Right lobe of liver (tissue), 4 donors: ENCODE data around the gene PLSCR1.

ENCODE experiments used
- POLR2A ChIP-seq: fragments of 450-650 bp; IDR thresholded peaks from one replicate; pipeline ENCODE4 v1.6.1; 2017; ENCODE audit warnings: antibody characterized with exemption, mild to moderate bottlenecking
- TF ChIP-seq, protein P1 (sequence below), 4 donors: fragments of 200-600 bp in 3 of 4; fragments of 450-650 bp in 1 of 4; IDR thresholded peaks; one replicate each; pipeline versions ENCODE4 v1.5.1 to v1.8.0; 2016 to 2022; ENCODE audit warnings: antibody characterized with exemption in 4 of 4, mild to moderate bottlenecking in 2 of 4
- donor health status: DM: no; HTN: no; CAD: no.
- donor health status: DM: no; HTN: no; CAD: no.
- donor health status: DM: no; HTN: yes; CAD: no.

DNA sequence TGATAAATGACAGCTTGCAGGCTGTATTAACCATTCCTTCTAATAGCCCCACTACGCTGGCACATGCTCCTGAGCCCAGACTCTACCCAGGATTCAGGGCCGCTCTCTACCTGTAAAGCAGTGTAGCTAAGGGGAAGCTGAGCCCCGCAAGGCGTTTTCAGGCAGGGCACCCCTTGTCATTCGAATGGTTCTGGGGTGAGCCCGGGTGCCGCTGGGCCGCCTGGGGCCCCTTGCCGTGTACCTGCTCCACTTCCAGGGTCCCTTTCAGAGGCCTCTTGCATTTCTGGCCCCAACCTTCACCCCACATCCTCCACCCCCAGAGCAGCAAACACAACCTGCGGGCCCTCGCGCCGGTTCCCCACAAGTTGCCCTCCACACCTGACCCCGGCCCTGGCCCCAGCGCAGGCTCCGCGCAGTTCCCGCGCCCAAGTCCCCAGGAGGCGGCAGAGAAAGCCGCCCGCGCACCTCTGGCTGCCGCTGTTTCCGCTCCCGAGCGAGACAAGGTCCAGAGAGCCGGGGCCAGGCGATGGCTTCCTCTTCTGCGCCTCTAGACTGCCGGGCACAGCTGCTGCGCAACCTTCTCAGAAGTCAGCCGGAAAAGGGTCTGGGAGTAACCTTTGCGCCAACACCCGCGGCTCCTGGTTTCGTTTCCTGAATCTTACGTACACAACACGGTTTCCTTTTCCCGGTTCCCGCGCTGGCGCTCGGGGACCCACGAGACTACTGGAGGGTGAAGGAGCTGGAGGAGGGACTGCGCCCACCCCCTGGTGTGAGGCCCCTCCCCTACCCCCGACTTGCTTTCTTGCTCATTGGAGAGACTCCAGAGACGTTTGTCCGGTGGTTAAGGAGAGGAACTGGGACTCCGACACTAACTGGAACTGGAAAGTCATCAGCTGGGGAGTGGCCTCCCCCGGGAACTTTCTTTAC lies at the start of gene PLSCR1:
- TF ChIP-seq, protein P1, sequence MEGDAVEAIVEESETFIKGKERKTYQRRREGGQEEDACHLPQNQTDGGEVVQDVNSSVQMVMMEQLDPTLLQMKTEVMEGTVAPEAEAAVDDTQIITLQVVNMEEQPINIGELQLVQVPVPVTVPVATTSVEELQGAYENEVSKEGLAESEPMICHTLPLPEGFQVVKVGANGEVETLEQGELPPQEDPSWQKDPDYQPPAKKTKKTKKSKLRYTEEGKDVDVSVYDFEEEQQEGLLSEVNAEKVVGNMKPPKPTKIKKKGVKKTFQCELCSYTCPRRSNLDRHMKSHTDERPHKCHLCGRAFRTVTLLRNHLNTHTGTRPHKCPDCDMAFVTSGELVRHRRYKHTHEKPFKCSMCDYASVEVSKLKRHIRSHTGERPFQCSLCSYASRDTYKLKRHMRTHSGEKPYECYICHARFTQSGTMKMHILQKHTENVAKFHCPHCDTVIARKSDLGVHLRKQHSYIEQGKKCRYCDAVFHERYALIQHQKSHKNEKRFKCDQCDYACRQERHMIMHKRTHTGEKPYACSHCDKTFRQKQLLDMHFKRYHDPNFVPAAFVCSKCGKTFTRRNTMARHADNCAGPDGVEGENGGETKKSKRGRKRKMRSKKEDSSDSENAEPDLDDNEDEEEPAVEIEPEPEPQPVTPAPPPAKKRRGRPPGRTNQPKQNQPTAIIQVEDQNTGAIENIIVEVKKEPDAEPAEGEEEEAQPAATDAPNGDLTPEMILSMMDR (IDR thresholded peaks at IDR 0.05), result no peak
- TF ChIP-seq POLR2A, result peak; percentile 94
